ENCODE data around the gene CAVIN2. TPM values are rescaled to one million over a fixed set of nuclear protein-coding genes. Genes with fewer than 3 reads are reported as not detected.
A peak's percentile ranks its signal among the peaks of the same experiment; 100 is the strongest.

The CAVIN2 gene
- total and polyA plus RNA-seq, 2 experiments from 2014 or later: 2.0 to 4.8 TPM

DNA sequence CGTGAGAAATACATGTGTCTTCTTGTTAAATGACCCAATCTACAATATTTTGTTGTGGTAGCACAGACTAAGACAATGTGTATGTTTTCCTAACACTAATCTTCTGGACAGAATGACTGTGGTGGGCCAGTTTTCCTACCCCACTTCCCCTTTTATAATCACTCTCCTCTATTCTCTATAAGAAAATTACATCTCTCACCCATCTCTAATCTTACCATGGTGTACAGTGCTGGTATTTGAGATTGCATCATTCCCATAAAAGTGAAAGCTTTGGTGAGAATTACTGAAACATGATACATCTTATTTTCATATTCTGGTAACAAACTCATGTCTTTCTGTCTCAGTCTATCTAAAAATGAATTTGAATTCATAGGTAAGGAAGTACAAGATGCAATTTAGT is 40.5 kb downstream of the CAVIN2 start:
- H3K9me2 ChIP-seq (replicated peaks; ENCODE audit: insufficient read depth): no peaks in the 10 kb centered on the region
- H3K79me2 ChIP-seq: no peaks in the 10 kb centered on the region
- H3K4me3 ChIP-seq: no peak overlapping the region
- H3K27ac ChIP-seq: no peak overlapping the region
- no peaks in the 10 kb centered on the region for H4K20me1 ChIP-seq (ENCODE audit: insufficient read depth, poor library complexity, severe bottlenecking)
- TF ChIP-seq CTCF (IDR thresholded peaks at IDR 0.05; ENCODE audit: poor library complexity): no peak
- no peak for TF ChIP-seq EZH2 (IDR thresholded peaks at IDR 0.05; ENCODE audit: borderline replicate concordance)
- no peak for TF ChIP-seq EZH2phosphoT487 (IDR thresholded peaks at IDR 0.05; ENCODE audit: low read depth, severe bottlenecking, unreplicated experiment)
- no peaks in the 10 kb centered on the region for H3K36me3 ChIP-seq (replicated peaks; ENCODE audit: insufficient read depth, low read depth)
- H3K4me2 ChIP-seq: no peak overlapping the region
- no peaks in the 10 kb centered on the region for H3K27me3 ChIP-seq
- 100% methylated on average over 1 of the region's 1 CpG for WGBS (ENCODE audit: low lambda C conversion rate, missing lambda C conversion rate)
- no peak overlapping the region for H2AFZ ChIP-seq
- no peaks in the 10 kb centered on the region for H3K4me1 ChIP-seq (ENCODE audit: insufficient read depth)
- no peak for DNase-seq (ENCODE audit: low spot score)
- H3K9me3 ChIP-seq (ENCODE audit: low read depth): no peaks in the 10 kb centered on the region

- no peak overlapping the region for H2AFZ ChIP-seq
- TF ChIP-seq CTCF (IDR thresholded peaks at IDR 0.05; ENCODE audit: poor library complexity): no peak
- TF ChIP-seq EZH2phosphoT487 (IDR thresholded peaks at IDR 0.05; ENCODE audit: low read depth, severe bottlenecking, unreplicated experiment): no peak
- TF ChIP-seq EZH2 (IDR thresholded peaks at IDR 0.05; ENCODE audit: borderline replicate concordance): no peak
- H3K9me3 ChIP-seq (ENCODE audit: low read depth): no peaks in the 10 kb centered on the region
- 84% methylated on average over 9 of the region's 9 CpGs for WGBS (ENCODE audit: low lambda C conversion rate, missing lambda C conversion rate)
- H3K27me3 ChIP-seq: no peaks in the 10 kb centered on the region
- H3K4me3 ChIP-seq: no peak overlapping the region
- no peaks in the 10 kb centered on the region for H3K9me2 ChIP-seq (replicated peaks; ENCODE audit: insufficient read depth)
- H3K4me1 ChIP-seq (ENCODE audit: insufficient read depth): no peaks in the 10 kb centered on the region
- H4K20me1 ChIP-seq (ENCODE audit: insufficient read depth, poor library complexity, severe bottlenecking): no peaks in the 10 kb centered on the region
- H3K79me2 ChIP-seq: no peaks in the 10 kb centered on the region
- DNase-seq (ENCODE audit: low spot score): no peak
- no peak overlapping the region for H3K4me2 ChIP-seq
- no peaks in the 10 kb centered on the region for H3K36me3 ChIP-seq (replicated peaks; ENCODE audit: insufficient read depth, low read depth)
- no peak overlapping the region for H3K27ac ChIP-seq
Observed at GRCh38 chr2:191804766-191805165, 42.1 kb downstream of the CAVIN2 start.

GRCh38 chr2:191803007-191803406 is 43.9 kb downstream of the CAVIN2 start:
- no peaks in the 10 kb centered on the region for H3K36me3 ChIP-seq (replicated peaks; ENCODE audit: insufficient read depth, low read depth)
- WGBS (ENCODE audit: low lambda C conversion rate, missing lambda C conversion rate): 91% methylated on average over 1 of the region's 1 CpG
- H3K9me3 ChIP-seq (ENCODE audit: low read depth): no peaks in the 10 kb centered on the region
- DNase-seq (ENCODE audit: low spot score): no peak
- H3K79me2 ChIP-seq: no peaks in the 10 kb centered on the region
- no peaks in the 10 kb centered on the region for H3K4me1 ChIP-seq (ENCODE audit: insufficient read depth)
- no peaks in the 10 kb centered on the region for H4K20me1 ChIP-seq (ENCODE audit: insufficient read depth, poor library complexity, severe bottlenecking)
- no peak overlapping the region for H3K27ac ChIP-seq
- no peaks in the 10 kb centered on the region for H3K27me3 ChIP-seq
- no peaks in the 10 kb centered on the region for H3K9me2 ChIP-seq (replicated peaks; ENCODE audit: insufficient read depth)
- TF ChIP-seq CTCF (IDR thresholded peaks at IDR 0.05; ENCODE audit: poor library complexity): no peak
- TF ChIP-seq EZH2 (IDR thresholded peaks at IDR 0.05; ENCODE audit: borderline replicate concordance): no peak
- TF ChIP-seq EZH2phosphoT487 (IDR thresholded peaks at IDR 0.05; ENCODE audit: low read depth, severe bottlenecking, unreplicated experiment): no peak
- H3K4me3 ChIP-seq: no peak overlapping the region
- no peak overlapping the region for H3K4me2 ChIP-seq
- no peak overlapping the region for H2AFZ ChIP-seq

GRCh38 chr2:191802180-191802579 is 44.7 kb downstream of the CAVIN2 start:
- 56% methylated on average over 5 of the region's 5 CpGs for WGBS (ENCODE audit: low lambda C conversion rate, missing lambda C conversion rate)
- Histone ChIP-seq H3K9me3 (ENCODE audit: low read depth) (no peaks in the 10 kb centered on the region), H2AFZ (no peak overlapping the region), H4K20me1 (ENCODE audit: insufficient read depth, poor library complexity, severe bottlenecking) (no peaks in the 10 kb centered on the region), H3K9me2 (replicated peaks; ENCODE audit: insufficient read depth) (no peaks in the 10 kb centered on the region), H3K4me3 (no peak overlapping the region), H3K27ac (no peak overlapping the region), H3K27me3 (no peaks in the 10 kb centered on the region), H3K79me2 (no peaks in the 10 kb centered on the region), H3K36me3 (replicated peaks; ENCODE audit: insufficient read depth, low read depth) (no peaks in the 10 kb centered on the region), H3K4me1 (ENCODE audit: insufficient read depth) (no peaks in the 10 kb centered on the region), H3K4me2 (peak overlapping the region; percentile 44)
- no peak for DNase-seq (ENCODE audit: low spot score)
- TF ChIP-seq EZH2phosphoT487 (IDR thresholded peaks at IDR 0.05; ENCODE audit: low read depth, severe bottlenecking, unreplicated experiment) (no peak), EZH2 (IDR thresholded peaks at IDR 0.05; ENCODE audit: borderline replicate concordance) (no peak), CTCF (IDR thresholded peaks at IDR 0.05; ENCODE audit: poor library complexity) (no peak)
